Right lobe of liver (tissue), 6 donors: ENCODE measurements around the gene CLTA. TPM values are rescaled to one million over a fixed set of nuclear protein-coding genes. Genes with fewer than 3 reads are reported as not detected.

Experiments used
- ATAC-seq, 4 donors: fragments of 200-7000 bp; cut with Tn5 transposase; one replicate each; pipeline ENCODE4 v1.9.1; 2020; ENCODE audit warnings: mild to moderate bottlenecking in 4 of 4, moderate library complexity in 4 of 4
- DNase-seq, 3 donors: peaks; one replicate each; pipeline ENCODE4 v3.0.0-alpha.2; 2020
- H3K27ac ChIP-seq, 3 donors: fragments of 200-600 bp; one replicate each; pipeline ENCODE4 v1.8.0; 2022
- H3K27me3 ChIP-seq, 2 donors: fragments of 200-600 bp; one replicate each; pipeline ENCODE4 v1.8.0; 2022
- H3K36me3 ChIP-seq, 4 donors: fragments of 200-600 bp; sonication (generic) in 1 of 4; one replicate each; pipeline versions ENCODE4 v1.5.1 to v1.8.0; 2017 to 2022; ENCODE audit warnings: control low read depth in 1 of 4
- H3K4me1 ChIP-seq, 4 donors: fragments of 200-600 bp; sonication (generic) in 1 of 4; one replicate each; pipeline versions ENCODE4 v1.5.1 to v1.8.0; 2017 to 2022; ENCODE audit warnings: control low read depth in 1 of 4
- H3K4me3 ChIP-seq, 3 donors: fragments of 200-600 bp; one replicate each; pipeline ENCODE4 v1.8.0; 2022
- H3K9me3 ChIP-seq, 4 donors: fragments of 200-600 bp; sonication (generic) in 1 of 4; one replicate each; pipeline versions ENCODE4 v1.5.1 to v1.8.0; 2017 to 2022; ENCODE audit warnings: control low read depth in 1 of 4
- CTCF ChIP-seq, 4 donors: fragments of 200-600 bp in 3 of 4; fragments of 450-650 bp in 1 of 4; IDR thresholded peaks; one replicate each; pipeline versions ENCODE4 v1.5.1 to v1.8.0; 2016 to 2022; ENCODE audit warnings: antibody characterized with exemption in 4 of 4, mild to moderate bottlenecking in 2 of 4
- POLR2A ChIP-seq: fragments of 450-650 bp; IDR thresholded peaks from one replicate; pipeline ENCODE4 v1.6.1; 2017; ENCODE audit warnings: antibody characterized with exemption, mild to moderate bottlenecking
- WGBS: methylation state at CpG from one replicate; pipeline ENCODE4 v1.1.6; 2018; ENCODE audit warnings: low coverage, low lambda C conversion rate; ENCODE audit not compliant: insufficient coverage; ENCODE audit errors: missing lambda C conversion rate; 5-methylcytosine and 5-hydroxymethylcytosine counted together
- intact Hi-C, 2 donors: fragments of 100-400 bp; cut with DNase I; formaldehyde crosslinking; loops; one replicate each; pipeline versions ENCODE4 v1.11.2 to v1.14.1; 2022
- long read RNA-seq: library from polyadenylated mRNA; unstranded; transcript quantifications from one replicate; pipeline ENCODE4 v2.0.0, GENCODE V29; 2019
- total RNA-seq, 6 experiments: library from RNA; depleted of rRNA in 2 of 6; stranded (reverse); fragments of >200 nt in 2 of 6; fragmentation: NEBNext Ultra II Directional in 3 of 6; extraction: Animal tissue kit (Norgen Biotek cat#: 25700) in 3 of 6; gene quantifications; one replicate each; pipeline versions ENCODE4 v1.1.0 to v1.2.4, GENCODE V29; 2016 to 2023
- donor health status: DM: no; HTN: yes; CAD: no.
- donor health status: DM: no; HTN: no; CAD: no.
- donor health status: DM: no; HTN: no; CAD: no.
- donor health status: DM: no; HTN: yes; CAD: no.
- donor health status: DM: no; HTN: yes; CAD: no.

Gene CLTA
- total RNA-seq: 100 to 1,000 TPM in 2 of 6 experiments, 10 to 100 TPM in 4; 52.3 to 154 (median 72.7) TPM
- long read RNA-seq, transcript CLTA-202 (5 exons, 1,073 nt): major isoform, 48 of 54 reads
- long read RNA-seq, partial matches to known transcripts: 3 of 54 reads
- long read RNA-seq, other reads (novel, unspliced or antisense): 3 of 54 reads

- peak; percentile 95 to 98 (median 98) for ATAC-seq
- WGBS: 2% methylated on average over 18 of the region's 68 CpGs
- intact Hi-C loops: no loop called here
Measured at GRCh38 chr9:36190388-36191289, at the start of gene CLTA. TSS of gene CLTA (plus strand) at chr9:36190921. CDS start at chr9:36191057, 136 bp downstream.

GRCh38 chr9:36141288-36141687 is 49.4 kb upstream of the CLTA start:
- Histone ChIP-seq H3K4me1 (peaks cover 0 to 16% (median 3%) of the 10 kb centered on the region in 4 donors), H3K27me3 (peaks cover 0 to 6% of the 10 kb centered on the region in 2 donors), H3K27ac (no peak overlapping the region), H3K36me3 (no peaks in the 10 kb centered on the region), H3K9me3 (no peaks in the 10 kb centered on the region), H3K4me3 (no peak overlapping the region)
- DNase-seq: no peak
- intact Hi-C loops: no loop called here
- WGBS: 85% methylated on average over 4 of the region's 4 CpGs
- TF ChIP-seq CTCF (IDR thresholded peaks at IDR 0.05): no peak
- no peak for TF ChIP-seq POLR2A
- ATAC-seq: no peak

More at GRCh38 chr9:36190388-36191289, at the start of gene CLTA:
- H3K4me3 ChIP-seq: peak within 1 kb of the TSS; percentile 95 to 99 (median 95)
- no peaks in the 10 kb centered on the region for H3K27me3 ChIP-seq
- TF ChIP-seq POLR2A (peak; percentile 89), CTCF (IDR thresholded peaks at IDR 0.05) (peak; percentile 38 to 58 (median 52))
- DNase-seq: peak; percentile 96 to 98 (median 98)
- H3K4me1 ChIP-seq: peaks cover 0 to 22% (median 12%) of the 10 kb centered on the region in 4 donors
- peak within 1 kb of the TSS; percentile 82 to 93 (median 83) for H3K27ac ChIP-seq
- no peaks in the 10 kb centered on the region for H3K9me3 ChIP-seq
- peaks cover 0 to 2% (median 0%) of the 10 kb centered on the region in 4 donors for H3K36me3 ChIP-seq

- DNase-seq: no peak
- no peaks in the 10 kb centered on the region for H3K9me3 ChIP-seq
- H3K36me3 ChIP-seq: no peaks in the 10 kb centered on the region
- TF ChIP-seq CTCF (IDR thresholded peaks at IDR 0.05) (no peak), POLR2A (no peak)
- intact Hi-C loops: no loop called here
- peaks cover 0 to 14% (median 3%) of the 10 kb centered on the region in 4 donors for H3K4me1 ChIP-seq
- H3K27ac ChIP-seq: peak overlapping the region in 1 of 3 donors; percentile 81
- peaks cover 0 to 3% of the 10 kb centered on the region in 2 donors for H3K27me3 ChIP-seq
- 91% methylated on average over 5 of the region's 7 CpGs for WGBS
- H3K4me3 ChIP-seq: no peak overlapping the region
- no peak for ATAC-seq
Measured at GRCh38 chr9:36141761-36142160, 49.0 kb upstream of the CLTA start.

GRCh38 chr9:36142510-36143244 is 48.0 kb upstream of the CLTA start:
- DNase-seq: peak in 2 of 3 donors; percentile 46 to 56
- WGBS: 47% methylated on average over 10 of the region's 12 CpGs
- intact Hi-C loops: no loop called here

More at GRCh38 chr9:36142510-36143244, 48.0 kb upstream of the CLTA start:
- TF ChIP-seq POLR2A: no peak
- TF ChIP-seq CTCF (IDR thresholded peaks at IDR 0.05): no peak
- Histone ChIP-seq H3K9me3 (no peaks in the 10 kb centered on the region), H3K27ac (peak overlapping the region; percentile 52 to 81 (median 79)), H3K4me3 (peak overlapping the region in 2 of 3 donors; percentile 1 to 31), H3K4me1 (peaks cover 0 to 7% (median 3%) of the 10 kb centered on the region in 4 donors), H3K36me3 (no peaks in the 10 kb centered on the region), H3K27me3 (no peaks in the 10 kb centered on the region)
- ATAC-seq: peak; percentile 85 to 91 (median 88)
